ENCODE data around the gene ATRNL1. TPM values are rescaled to one million over a fixed set of nuclear protein-coding genes. Genes with fewer than 3 reads are reported as not detected.

The ATRNL1 gene
- total and polyA plus RNA-seq, 2 experiments from 2014 or later: 4.8 to 29.7 TPM

- TF ChIP-seq ZNF462 (CRISPR knock-in tag; IDR thresholded peaks at IDR 0.05): no peak
- TF ChIP-seq STAT1 (IDR thresholded peaks at IDR 0.05; ENCODE audit: unreplicated experiment): no peak
- TF ChIP-seq ETS1 (IDR thresholded peaks at IDR 0.05): no peak
- no peak for TF ChIP-seq ZNF114 (CRISPR knock-in tag; IDR thresholded peaks at IDR 0.05)
Measured at GRCh38 chr10:115979576-115979975, 886.4 kb downstream of the ATRNL1 start (continued).

- H3K4me3 Mint-ChIP-seq: no peak overlapping the region
- H3K4me1 ChIP-seq (ENCODE audit: insufficient read depth): peaks cover 13% of the 10 kb centered on the region
- no peaks in the 10 kb centered on the region for H3K9me2 ChIP-seq (ENCODE audit: insufficient read depth)
- DNase-seq (ENCODE audit: low spot score) (no peak), ATAC-seq (no peak)
- no peak overlapping the region for H3K4me2 ChIP-seq
- no peaks in the 10 kb centered on the region for H3K36me3 Mint-ChIP-seq (ENCODE audit: low read depth)
- no peak overlapping the region for H3K27ac ChIP-seq (ENCODE audit: low read depth)
- H3K27me3 ChIP-seq (ENCODE audit: insufficient read depth): no peaks in the 10 kb centered on the region
- H3K4me1 Mint-ChIP-seq: peaks cover 22% of the 10 kb centered on the region
- no peak overlapping the region for H3K27ac Mint-ChIP-seq
- no peak for TF ChIP-seq ETS1 (IDR thresholded peaks at IDR 0.05)
- TF ChIP-seq EZH2phosphoT487 (IDR thresholded peaks at IDR 0.05; ENCODE audit: unreplicated experiment): no peak
- no peak for TF ChIP-seq STAT1 (IDR thresholded peaks at IDR 0.05; ENCODE audit: unreplicated experiment)
- no peak for TF ChIP-seq POLR2AphosphoS5 (IDR thresholded peaks at IDR 0.05; ENCODE audit: low read depth)
- no peak for TF ChIP-seq NANOG (IDR thresholded peaks at IDR 0.05; ENCODE audit: borderline replicate concordance)
- TF ChIP-seq EZH2 (IDR thresholded peaks at IDR 0.05; ENCODE audit: low read depth, unreplicated experiment): no peak
- TF ChIP-seq ZNF331 (CRISPR knock-in tag; IDR thresholded peaks at IDR 0.05; ENCODE audit: low read depth): no peak
- H3K27me3 Mint-ChIP-seq (ENCODE audit: insufficient read depth, low read depth, poor library complexity): peaks cover 3% of the 10 kb centered on the region
- no peak overlapping the region for H3K4me3 ChIP-seq
- no peaks in the 10 kb centered on the region for H3K9me3 Mint-ChIP-seq
- H3F3A ChIP-seq (replicated peaks; ENCODE audit: low read depth): no peaks in the 10 kb centered on the region
- no peaks in the 10 kb centered on the region for H3K79me2 ChIP-seq (replicated peaks; ENCODE audit: insufficient read depth)
- no peaks in the 10 kb centered on the region for H4K20me1 ChIP-seq (replicated peaks; ENCODE audit: insufficient read depth)
- no peak overlapping the region for H2AFZ ChIP-seq
- H3K36me3 ChIP-seq (ENCODE audit: insufficient read depth): no peaks in the 10 kb centered on the region
Measured at GRCh38 chr10:115980470-115980869, 887.3 kb downstream of the ATRNL1 start.

Data from GM23338 (cell line).